ENCODE data around the gene KRTAP4-5.
"Not testable (repeated sequence)": the region's sequence is repeated elsewhere in the genome, so short reads cannot be mapped to it uniquely, and the experiment has no call there.

- not testable (repeated sequence) for TF ChIP-seq EZH2 (IDR thresholded peaks at IDR 0.05; ENCODE audit: low read depth); CTCF (conservative IDR thresholded peaks at IDR 0.05)
These were observed 9.8 kb downstream of the KRTAP4-5 start for GRCh38 chr17:41139865-41140264.

Measured in PC-9 (cell line).